A549 (cell line): ENCODE measurements around the gene CTRL.

ENCODE experiments used
- JUN ChIP-seq, 2 experiments: fragments of >200 bp; sonication (Bioruptor Twin); formaldehyde crosslinking; IDR thresholded peaks; 2 replicates in 1 of 2; 3 replicates in 1 of 2; pipeline ENCODE4 v1.6.1; 2016 to 2017
- MAZ ChIP-seq: fragments of 150-350 bp; IDR thresholded peaks from 2 replicates; pipeline ENCODE4 v1.6.1; 2014; ENCODE audit warnings: antibody characterized with exemption, low read depth, low read length, borderline replicate concordance
- RNF2 ChIP-seq: fragments of 200-600 bp; sonication (generic); IDR thresholded peaks from 2 replicates; pipeline ENCODE4 v1.6.1; 2016; ENCODE audit warnings: low read depth, mild to moderate bottlenecking, antibody characterized with exemption, moderate library complexity, borderline replicate concordance

- TF ChIP-seq MAZ = no peak
- TF ChIP-seq JUN (IDR thresholded peaks at IDR 0.05) = no peak
- TF ChIP-seq RNF2 = no peak
These were observed 8.1 kb downstream of the CTRL start for GRCh38 chr16:67923414-67924116.
